SU-DHL-6 (cell line): Measurements from ENCODE around the gene TBL2.

Experiments
- EZH2phosphoT487 ChIP-seq: fragments of 200-600 bp; sonication (generic), shearing (Covaris generic); conservative IDR thresholded peaks from 2 replicates; pipeline ENCODE4 v1.6.1; 2018; ENCODE audit warnings: mild to moderate bottlenecking, antibody characterized with exemption, low read length, moderate library complexity, mixed read lengths
- TF ChIP-seq, protein P1 (sequence below): fragments of 200-600 bp; sonication (generic); IDR thresholded peaks from one replicate; pipeline ENCODE4 v1.5.1; 2017; ENCODE audit warnings: antibody characterized with exemption, mild to moderate bottlenecking, low read length, moderate library complexity; ENCODE audit not compliant: insufficient read depth, poor library complexity, severe bottlenecking

DNA sequence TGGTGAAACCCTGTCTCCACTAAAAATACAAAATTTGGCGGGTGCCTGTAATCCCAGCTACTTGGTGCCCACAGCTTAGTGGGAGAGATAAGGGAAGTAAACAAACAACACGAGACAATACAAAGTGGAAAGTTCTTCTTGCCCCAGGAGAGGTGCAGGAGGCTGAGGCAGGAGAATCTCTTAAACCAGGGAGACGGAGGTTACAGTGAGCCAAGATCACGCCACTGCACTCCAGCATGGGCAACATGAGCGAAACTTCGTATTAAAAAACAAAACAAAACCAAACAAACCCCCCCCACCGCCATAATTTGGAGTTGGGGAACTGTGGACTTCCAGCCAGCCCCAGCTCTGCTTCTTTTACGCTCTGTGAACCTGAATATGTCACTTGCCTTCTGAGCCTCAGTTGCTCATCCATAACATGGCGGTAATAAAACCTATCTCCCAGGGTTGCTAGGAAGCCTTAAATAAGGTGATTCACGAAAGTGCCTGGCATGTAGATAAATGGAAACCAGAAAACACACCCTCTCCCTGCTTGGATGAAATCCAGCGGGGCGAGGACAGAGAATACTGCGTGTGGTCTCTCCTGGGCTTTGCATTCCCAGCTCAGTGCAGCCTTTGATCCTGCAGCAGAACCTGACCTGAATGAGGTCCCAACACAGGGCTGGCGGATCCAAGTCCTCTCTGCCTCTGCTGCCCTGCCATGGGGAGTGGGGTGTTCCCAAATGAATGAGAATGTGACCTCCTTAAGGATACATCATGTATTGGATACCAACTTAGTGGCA, 35.8 kb upstream of the TBL2 start:
- TF ChIP-seq, protein P1, sequence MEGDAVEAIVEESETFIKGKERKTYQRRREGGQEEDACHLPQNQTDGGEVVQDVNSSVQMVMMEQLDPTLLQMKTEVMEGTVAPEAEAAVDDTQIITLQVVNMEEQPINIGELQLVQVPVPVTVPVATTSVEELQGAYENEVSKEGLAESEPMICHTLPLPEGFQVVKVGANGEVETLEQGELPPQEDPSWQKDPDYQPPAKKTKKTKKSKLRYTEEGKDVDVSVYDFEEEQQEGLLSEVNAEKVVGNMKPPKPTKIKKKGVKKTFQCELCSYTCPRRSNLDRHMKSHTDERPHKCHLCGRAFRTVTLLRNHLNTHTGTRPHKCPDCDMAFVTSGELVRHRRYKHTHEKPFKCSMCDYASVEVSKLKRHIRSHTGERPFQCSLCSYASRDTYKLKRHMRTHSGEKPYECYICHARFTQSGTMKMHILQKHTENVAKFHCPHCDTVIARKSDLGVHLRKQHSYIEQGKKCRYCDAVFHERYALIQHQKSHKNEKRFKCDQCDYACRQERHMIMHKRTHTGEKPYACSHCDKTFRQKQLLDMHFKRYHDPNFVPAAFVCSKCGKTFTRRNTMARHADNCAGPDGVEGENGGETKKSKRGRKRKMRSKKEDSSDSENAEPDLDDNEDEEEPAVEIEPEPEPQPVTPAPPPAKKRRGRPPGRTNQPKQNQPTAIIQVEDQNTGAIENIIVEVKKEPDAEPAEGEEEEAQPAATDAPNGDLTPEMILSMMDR: no peak
- no peak for TF ChIP-seq EZH2phosphoT487
